ENCODE measurements around the gene EPB41L3.
A peak's percentile ranks its signal among the peaks of the same experiment; 100 is the strongest.

Gene EPB41L3

DNA sequence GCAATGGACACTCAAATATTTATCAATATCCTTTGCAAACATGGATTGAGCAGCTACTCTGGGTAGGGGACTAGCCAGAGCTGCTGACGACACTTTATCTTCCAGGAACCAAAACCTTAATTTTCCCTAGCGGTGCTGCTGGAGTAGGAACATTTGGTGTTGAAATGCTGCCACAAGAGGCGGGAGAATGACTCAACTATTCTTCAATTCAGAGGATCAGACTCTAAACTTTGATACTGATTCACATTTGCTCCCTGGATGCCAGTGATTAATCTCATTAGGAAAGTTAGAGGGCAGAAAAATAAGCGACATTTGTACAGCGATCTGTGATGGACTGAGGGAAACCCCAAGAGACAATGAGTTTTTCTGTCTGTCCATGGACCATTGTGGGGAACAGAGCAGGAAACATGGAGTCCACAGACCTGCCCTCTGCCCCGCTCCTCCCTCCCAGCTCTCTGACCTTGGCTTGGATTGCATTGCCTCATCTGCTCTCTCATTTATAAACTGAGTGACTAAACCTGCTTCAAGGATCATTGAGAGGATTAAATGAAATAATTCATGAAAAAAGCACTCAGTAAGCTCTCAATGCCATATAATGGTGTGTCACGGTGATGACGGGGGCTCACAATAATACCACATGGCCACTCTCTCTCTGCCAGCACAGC is 12.6 kb upstream of the EPB41L3 start:
- H3K36me3 ChIP-seq (ENCODE audit: control insufficient read depth, insufficient read depth, low read length), result no peaks in the 10 kb centered on the region
- H3K27ac ChIP-seq (ENCODE audit: low read depth, low read length), result no peak overlapping the region
- no peak overlapping the region for H3K4me3 ChIP-seq (ENCODE audit: low read depth, low read length)
- no peaks in the 10 kb centered on the region for H3K9me3 ChIP-seq (ENCODE audit: control insufficient read depth, insufficient read depth, low read length)
- H3K4me1 ChIP-seq (ENCODE audit: control insufficient read depth, insufficient read depth, low read length), result no peaks in the 10 kb centered on the region
- no peaks in the 10 kb centered on the region for H3K27me3 ChIP-seq (ENCODE audit: control insufficient read depth, insufficient read depth, low read length)
- H3K9ac ChIP-seq (ENCODE audit: low read depth, low read length), result no peak overlapping the region

- Histone ChIP-seq H3K4me1 (ENCODE audit: control insufficient read depth, insufficient read depth, low read length) (no peaks in the 10 kb centered on the region), H3K36me3 (ENCODE audit: control insufficient read depth, insufficient read depth, low read length) (no peaks in the 10 kb centered on the region), H3K9me3 (ENCODE audit: control insufficient read depth, insufficient read depth, low read length) (no peaks in the 10 kb centered on the region), H3K9ac (ENCODE audit: low read depth, low read length) (no peak overlapping the region), H3K4me3 (ENCODE audit: low read depth, low read length) (no peak overlapping the region), H3K27me3 (ENCODE audit: control insufficient read depth, insufficient read depth, low read length) (no peaks in the 10 kb centered on the region), H3K27ac (ENCODE audit: low read depth, low read length) (no peak overlapping the region)
These were observed 10.8 kb upstream of the EPB41L3 start for GRCh38 chr18:5554629-5555028.

GRCh38 chr18:5546660-5547059 is 2.9 kb upstream of the EPB41L3 start:
- H3K27ac ChIP-seq (ENCODE audit: low read depth, low read length), result no peak overlapping the region
- no peak overlapping the region for H3K4me3 ChIP-seq (ENCODE audit: low read depth, low read length)
- no peaks in the 10 kb centered on the region for H3K9me3 ChIP-seq (ENCODE audit: control insufficient read depth, insufficient read depth, low read length)
- no peak overlapping the region for H3K9ac ChIP-seq (ENCODE audit: low read depth, low read length)
- no peaks in the 10 kb centered on the region for H3K36me3 ChIP-seq (ENCODE audit: control insufficient read depth, insufficient read depth, low read length)
- peaks cover 6% of the 10 kb centered on the region for H3K4me1 ChIP-seq (ENCODE audit: control insufficient read depth, insufficient read depth, low read length)
- H3K27me3 ChIP-seq (ENCODE audit: control insufficient read depth, insufficient read depth, low read length), result peaks cover 11% of the 10 kb centered on the region

DNA sequence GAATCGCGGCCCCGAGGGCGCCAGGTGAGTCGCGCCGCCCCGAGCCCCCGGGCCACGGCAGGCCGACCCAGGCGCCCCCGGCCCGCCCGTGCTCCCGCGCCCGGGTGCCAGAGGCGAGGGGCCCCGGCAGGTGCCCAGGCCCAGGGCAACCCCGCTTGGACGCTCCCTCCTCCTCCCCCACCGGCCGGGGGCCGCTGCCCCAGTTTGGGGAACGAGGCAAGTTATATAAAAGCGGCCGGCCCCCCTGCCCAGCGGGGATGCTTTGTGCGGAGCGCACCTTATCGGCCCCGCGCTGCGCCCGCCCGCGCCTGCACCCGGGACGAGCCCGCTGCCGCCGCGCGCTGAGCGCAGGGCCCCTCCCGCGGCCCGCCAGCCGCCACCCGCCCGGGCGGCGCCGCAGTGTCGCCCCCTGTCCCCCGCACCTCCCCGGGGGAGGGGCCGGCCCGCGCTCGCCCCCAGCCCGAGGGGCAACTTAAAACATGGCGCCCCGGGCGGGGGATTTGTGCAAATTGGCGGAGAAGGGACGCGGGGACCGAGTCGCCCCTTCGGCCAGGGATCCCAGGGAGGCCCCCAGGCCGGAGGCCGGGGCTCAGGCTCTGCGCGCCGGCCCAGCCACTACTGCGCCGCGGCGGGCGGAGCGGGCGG is 639 bp downstream of the EPB41L3 start:
- Histone ChIP-seq H3K4me3 (ENCODE audit: low read depth, low read length) (peak overlapping the region; percentile 90), H3K9me3 (ENCODE audit: control insufficient read depth, insufficient read depth, low read length) (no peaks in the 10 kb centered on the region), H3K36me3 (ENCODE audit: control insufficient read depth, insufficient read depth, low read length) (no peaks in the 10 kb centered on the region), H3K27me3 (ENCODE audit: control insufficient read depth, insufficient read depth, low read length) (peaks cover 11% of the 10 kb centered on the region), H3K4me1 (ENCODE audit: control insufficient read depth, insufficient read depth, low read length) (peaks cover 27% of the 10 kb centered on the region), H3K27ac (ENCODE audit: low read depth, low read length) (peak overlapping the region; percentile 28), H3K9ac (ENCODE audit: low read depth, low read length) (peak overlapping the region; percentile 35; the same call in 1 of the 2 replicates)

DNA sequence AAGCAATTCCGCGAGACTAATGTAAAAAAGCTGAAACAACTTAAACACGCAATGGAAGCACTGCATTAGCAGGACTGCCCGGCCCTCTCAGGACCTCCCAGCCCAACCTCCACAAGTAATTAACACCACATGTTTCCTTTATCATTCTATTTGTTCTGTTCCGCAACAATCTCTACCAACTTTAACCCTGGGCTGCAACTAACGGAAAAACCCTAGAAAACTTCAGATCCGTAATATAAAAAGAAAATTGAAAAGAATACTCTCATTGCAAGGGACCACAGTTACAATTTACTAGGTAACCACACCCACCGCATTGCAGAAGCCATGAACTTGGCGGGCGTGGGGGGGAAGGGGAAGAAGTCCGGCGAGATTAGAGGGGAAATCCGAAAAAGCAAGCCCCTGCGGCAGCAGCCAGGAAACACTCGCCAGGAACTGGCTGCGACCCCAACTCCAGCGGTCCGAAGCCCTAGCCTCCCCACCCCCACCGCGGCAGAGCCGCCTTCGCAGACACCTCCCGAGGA is 1.2 kb downstream of the EPB41L3 start:
- Histone ChIP-seq H3K4me1 (ENCODE audit: control insufficient read depth, insufficient read depth, low read length) (peaks cover 27% of the 10 kb centered on the region), H3K27me3 (ENCODE audit: control insufficient read depth, insufficient read depth, low read length) (peaks cover 11% of the 10 kb centered on the region), H3K36me3 (ENCODE audit: control insufficient read depth, insufficient read depth, low read length) (no peaks in the 10 kb centered on the region), H3K9me3 (ENCODE audit: control insufficient read depth, insufficient read depth, low read length) (no peaks in the 10 kb centered on the region), H3K4me3 (ENCODE audit: low read depth, low read length) (peak overlapping the region; percentile 90), H3K9ac (ENCODE audit: low read depth, low read length) (0 out of 2 replicates have a peak overlapping the region, but pooled peaks have one; percentile 35), H3K27ac (ENCODE audit: low read depth, low read length) (peak overlapping the region; percentile 28)

- Histone ChIP-seq H3K27me3 (ENCODE audit: control insufficient read depth, insufficient read depth, low read length) (peaks cover 11% of the 10 kb centered on the region), H3K9ac (ENCODE audit: low read depth, low read length) (no peak overlapping the region), H3K4me3 (ENCODE audit: low read depth, low read length) (peak overlapping the region; percentile 90; the same call in 1 of the 2 replicates), H3K36me3 (ENCODE audit: control insufficient read depth, insufficient read depth, low read length) (no peaks in the 10 kb centered on the region), H3K27ac (ENCODE audit: low read depth, low read length) (no peak overlapping the region), H3K4me1 (ENCODE audit: control insufficient read depth, insufficient read depth, low read length) (peaks cover 27% of the 10 kb centered on the region), H3K9me3 (ENCODE audit: control insufficient read depth, insufficient read depth, low read length) (no peaks in the 10 kb centered on the region)
These were observed 2.2 kb downstream of the EPB41L3 start for GRCh38 chr18:5541644-5542043.

GRCh38 chr18:5539391-5539790 is 4.4 kb downstream of the EPB41L3 start:
- no peaks in the 10 kb centered on the region for H3K9me3 ChIP-seq (ENCODE audit: control insufficient read depth, insufficient read depth, low read length)
- peaks cover 8% of the 10 kb centered on the region for H3K27me3 ChIP-seq (ENCODE audit: control insufficient read depth, insufficient read depth, low read length)
- peaks cover 27% of the 10 kb centered on the region for H3K4me1 ChIP-seq (ENCODE audit: control insufficient read depth, insufficient read depth, low read length)
- H3K4me3 ChIP-seq (ENCODE audit: low read depth, low read length), result no peak overlapping the region
- no peaks in the 10 kb centered on the region for H3K36me3 ChIP-seq (ENCODE audit: control insufficient read depth, insufficient read depth, low read length)
- no peak overlapping the region for H3K27ac ChIP-seq (ENCODE audit: low read depth, low read length)
- no peak overlapping the region for H3K9ac ChIP-seq (ENCODE audit: low read depth, low read length)

- peaks cover 27% of the 10 kb centered on the region for H3K4me1 ChIP-seq (ENCODE audit: control insufficient read depth, insufficient read depth, low read length)
- no peaks in the 10 kb centered on the region for H3K36me3 ChIP-seq (ENCODE audit: control insufficient read depth, insufficient read depth, low read length)
- H3K9me3 ChIP-seq (ENCODE audit: control insufficient read depth, insufficient read depth, low read length), result no peaks in the 10 kb centered on the region
- no peak overlapping the region for H3K27ac ChIP-seq (ENCODE audit: low read depth, low read length)
- no peak overlapping the region for H3K9ac ChIP-seq (ENCODE audit: low read depth, low read length)
- no peak overlapping the region for H3K4me3 ChIP-seq (ENCODE audit: low read depth, low read length)
- no peaks in the 10 kb centered on the region; the same call in 1 of the 2 replicates for H3K27me3 ChIP-seq (ENCODE audit: control insufficient read depth, insufficient read depth, low read length)
These were observed 5.3 kb downstream of the EPB41L3 start for GRCh38 chr18:5538544-5538943.

DNA sequence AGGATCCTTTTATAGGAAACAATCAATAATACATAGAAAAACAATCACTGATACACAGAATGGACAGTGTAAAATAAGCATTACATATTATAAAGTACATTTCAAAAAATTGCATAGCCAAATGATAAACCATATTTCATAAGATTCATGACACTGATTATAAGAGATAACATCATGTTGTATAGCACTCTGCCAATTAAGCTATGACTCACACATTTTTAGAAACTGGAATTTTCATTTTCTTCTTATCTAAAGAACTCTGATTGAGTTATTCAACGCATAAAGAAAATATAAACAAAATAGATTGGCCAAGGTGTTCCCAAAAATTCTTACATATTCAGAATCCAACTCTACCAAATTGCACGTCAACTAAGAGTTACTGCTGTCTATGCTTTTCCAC is 5.9 kb downstream of the EPB41L3 start:
- Histone ChIP-seq H3K36me3 (ENCODE audit: control insufficient read depth, insufficient read depth, low read length) (no peaks in the 10 kb centered on the region), H3K9ac (ENCODE audit: low read depth, low read length) (no peak overlapping the region), H3K27ac (ENCODE audit: low read depth, low read length) (no peak overlapping the region), H3K9me3 (ENCODE audit: control insufficient read depth, insufficient read depth, low read length) (no peaks in the 10 kb centered on the region), H3K27me3 (ENCODE audit: control insufficient read depth, insufficient read depth, low read length) (no peaks in the 10 kb centered on the region; the same call in 1 of the 2 replicates), H3K4me3 (ENCODE audit: low read depth, low read length) (no peak overlapping the region), H3K4me1 (ENCODE audit: control insufficient read depth, insufficient read depth, low read length) (peaks cover 27% of the 10 kb centered on the region)

- Histone ChIP-seq H3K9me3 (ENCODE audit: control insufficient read depth, insufficient read depth, low read length) (no peaks in the 10 kb centered on the region), H3K9ac (ENCODE audit: low read depth, low read length) (no peak overlapping the region), H3K27me3 (ENCODE audit: control insufficient read depth, insufficient read depth, low read length) (no peaks in the 10 kb centered on the region), H3K4me1 (ENCODE audit: control insufficient read depth, insufficient read depth, low read length) (peaks cover 10% of the 10 kb centered on the region), H3K4me3 (ENCODE audit: low read depth, low read length) (no peak overlapping the region), H3K36me3 (ENCODE audit: control insufficient read depth, insufficient read depth, low read length) (no peaks in the 10 kb centered on the region), H3K27ac (ENCODE audit: low read depth, low read length) (no peak overlapping the region)
These were observed 9.0 kb downstream of the EPB41L3 start for GRCh38 chr18:5534845-5535244.

DNA sequence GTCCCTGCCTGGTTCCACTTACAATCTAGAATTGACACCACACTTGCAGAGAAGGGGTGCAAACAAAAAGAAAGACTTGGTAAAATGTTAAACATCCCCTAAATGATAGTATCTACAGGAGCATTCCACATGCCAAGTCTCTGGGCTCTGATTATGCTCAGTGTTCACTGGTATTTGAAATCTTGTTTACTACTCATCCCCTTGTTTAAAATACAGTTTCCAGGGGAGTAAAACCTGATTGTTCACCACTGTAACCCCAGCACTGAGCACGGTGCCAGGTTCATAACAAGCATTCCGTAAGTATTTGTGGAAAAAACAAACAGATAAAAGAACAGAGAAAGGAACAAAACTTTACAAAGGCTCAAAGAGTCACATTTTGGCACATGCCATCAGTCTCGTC is 11.7 kb downstream of the EPB41L3 start:
- Histone ChIP-seq H3K36me3 (ENCODE audit: control insufficient read depth, insufficient read depth, low read length) (no peaks in the 10 kb centered on the region), H3K4me3 (ENCODE audit: low read depth, low read length) (no peak overlapping the region), H3K27me3 (ENCODE audit: control insufficient read depth, insufficient read depth, low read length) (no peaks in the 10 kb centered on the region), H3K4me1 (ENCODE audit: control insufficient read depth, insufficient read depth, low read length) (no peaks in the 10 kb centered on the region), H3K9me3 (ENCODE audit: control insufficient read depth, insufficient read depth, low read length) (no peaks in the 10 kb centered on the region), H3K9ac (ENCODE audit: low read depth, low read length) (no peak overlapping the region), H3K27ac (ENCODE audit: low read depth, low read length) (no peak overlapping the region)

All from HUES48 (cell line).